ENCODE data around the gene STPG4. TPM values are rescaled to one million over a fixed set of nuclear protein-coding genes. Genes with fewer than 3 reads are reported as not detected.
A peak's percentile ranks its signal among the peaks of the same experiment; 100 is the strongest.

The STPG4 gene
- total RNA-seq, 6 experiments from 2014 or later = 0.19 to 0.40 (median 0.25) TPM; not detected in 3

DNA sequence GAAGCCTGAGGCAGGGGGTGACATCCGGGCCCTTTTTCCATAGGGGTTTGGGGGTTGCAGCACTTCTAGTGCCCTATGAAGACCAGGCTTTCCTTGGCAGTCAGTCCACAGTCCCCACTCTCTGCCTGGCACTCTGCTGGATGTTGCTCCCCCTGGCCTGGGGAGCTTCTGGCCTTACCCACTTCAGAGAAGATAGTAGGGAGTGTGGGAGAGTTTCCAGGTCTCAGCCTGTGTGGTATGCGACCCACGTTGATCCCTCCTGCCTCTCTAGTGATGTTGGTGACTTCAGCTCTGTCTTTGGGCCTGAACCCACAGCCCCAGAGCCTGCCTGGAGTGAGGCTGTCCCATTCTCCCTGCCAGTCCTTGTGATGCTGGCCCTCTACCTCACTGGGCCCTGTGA, 105.6 kb downstream of the STPG4 start:
- peaks cover 7% of the 10 kb centered on the region for H3K27me3 Mint-ChIP-seq (ENCODE audit: insufficient read depth)
- peaks cover 43% of the 10 kb centered on the region for H3K36me3 Mint-ChIP-seq (ENCODE audit: low read depth)
- TF ChIP-seq, protein P1, sequence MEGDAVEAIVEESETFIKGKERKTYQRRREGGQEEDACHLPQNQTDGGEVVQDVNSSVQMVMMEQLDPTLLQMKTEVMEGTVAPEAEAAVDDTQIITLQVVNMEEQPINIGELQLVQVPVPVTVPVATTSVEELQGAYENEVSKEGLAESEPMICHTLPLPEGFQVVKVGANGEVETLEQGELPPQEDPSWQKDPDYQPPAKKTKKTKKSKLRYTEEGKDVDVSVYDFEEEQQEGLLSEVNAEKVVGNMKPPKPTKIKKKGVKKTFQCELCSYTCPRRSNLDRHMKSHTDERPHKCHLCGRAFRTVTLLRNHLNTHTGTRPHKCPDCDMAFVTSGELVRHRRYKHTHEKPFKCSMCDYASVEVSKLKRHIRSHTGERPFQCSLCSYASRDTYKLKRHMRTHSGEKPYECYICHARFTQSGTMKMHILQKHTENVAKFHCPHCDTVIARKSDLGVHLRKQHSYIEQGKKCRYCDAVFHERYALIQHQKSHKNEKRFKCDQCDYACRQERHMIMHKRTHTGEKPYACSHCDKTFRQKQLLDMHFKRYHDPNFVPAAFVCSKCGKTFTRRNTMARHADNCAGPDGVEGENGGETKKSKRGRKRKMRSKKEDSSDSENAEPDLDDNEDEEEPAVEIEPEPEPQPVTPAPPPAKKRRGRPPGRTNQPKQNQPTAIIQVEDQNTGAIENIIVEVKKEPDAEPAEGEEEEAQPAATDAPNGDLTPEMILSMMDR (IDR thresholded peaks at IDR 0.05) = no peak
- H3K4me1 Mint-ChIP-seq (ENCODE audit: low read depth) = peaks cover 7% of the 10 kb centered on the region
- H3K9me3 Mint-ChIP-seq = no peaks in the 10 kb centered on the region
- no peak overlapping the region for H3K27ac Mint-ChIP-seq
- H3K4me3 Mint-ChIP-seq = no peak overlapping the region
- no peak for DNase-seq

DNA sequence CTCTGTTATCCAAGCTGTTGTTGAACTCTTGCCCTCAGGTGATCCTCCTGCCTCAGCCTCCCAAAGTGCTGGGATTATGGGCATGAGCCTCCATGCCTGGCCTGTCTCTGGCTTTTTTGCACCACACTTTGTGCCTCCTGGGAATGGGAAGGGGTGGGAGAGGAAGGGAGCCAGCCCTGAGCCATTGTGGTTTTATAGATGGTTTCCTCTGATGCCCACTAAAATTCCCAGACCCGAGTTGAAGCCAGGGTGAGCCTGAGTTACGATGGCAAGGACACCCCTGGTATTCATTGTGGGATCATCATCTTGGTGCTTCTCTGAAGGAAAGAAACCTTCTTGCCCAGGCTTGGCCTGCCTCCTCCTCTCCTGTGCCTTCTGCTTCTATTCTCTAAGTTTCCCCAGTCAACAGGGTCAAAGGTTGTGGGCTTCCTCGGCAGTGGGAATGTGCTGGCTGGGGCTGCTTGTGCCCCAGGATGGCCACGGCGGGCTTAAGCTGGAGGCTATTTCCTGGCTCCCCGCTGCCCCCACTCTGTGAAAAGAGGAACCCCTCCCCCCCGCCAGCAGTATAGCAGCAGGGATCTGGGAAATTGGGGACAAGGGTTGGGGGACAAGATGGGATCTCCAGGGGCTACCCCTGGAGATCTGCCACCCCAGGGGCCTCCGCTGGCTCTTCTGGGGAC, 106.2 kb downstream of the STPG4 start:
- no peak for DNase-seq
- Mint-ChIP-seq H3K9me3 (no peaks in the 10 kb centered on the region), H3K4me3 (no peak overlapping the region), H3K27ac (no peak overlapping the region), H3K27me3 (ENCODE audit: insufficient read depth) (peaks cover 7% of the 10 kb centered on the region), H3K36me3 (ENCODE audit: low read depth) (peaks cover 42% of the 10 kb centered on the region), H3K4me1 (ENCODE audit: low read depth) (peaks cover 12% of the 10 kb centered on the region)
- TF ChIP-seq, protein P1 (IDR thresholded peaks at IDR 0.05) = no peak

DNA sequence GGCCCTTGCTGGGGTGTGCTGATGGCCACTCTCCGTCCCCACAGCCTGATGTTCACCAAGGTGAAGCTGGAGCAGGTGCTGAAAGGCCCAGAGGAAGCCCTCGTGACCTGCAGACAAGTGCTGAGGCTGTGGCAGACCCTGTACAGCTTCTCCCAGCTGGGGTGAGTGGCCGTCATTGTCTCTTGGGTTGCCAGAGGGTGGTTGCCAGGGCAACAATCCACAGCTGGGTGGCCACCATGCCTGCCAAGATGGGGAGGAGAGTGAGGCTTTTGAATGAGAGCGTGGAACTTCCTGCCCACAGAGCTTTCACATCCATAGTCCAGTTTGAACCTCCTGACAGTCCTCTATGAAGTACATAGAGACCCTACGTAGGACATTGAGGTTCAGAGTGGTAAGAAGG, 108.8 kb downstream of the STPG4 start:
- Mint-ChIP-seq H3K4me1 (ENCODE audit: low read depth) (peaks cover 39% of the 10 kb centered on the region), H3K4me3 (no peak overlapping the region), H3K27ac (0 out of 2 replicates have a peak overlapping the region, but pooled peaks have one; percentile 40), H3K36me3 (ENCODE audit: low read depth) (peaks cover 20% of the 10 kb centered on the region), H3K27me3 (ENCODE audit: insufficient read depth) (peaks cover 7% of the 10 kb centered on the region), H3K9me3 (no peaks in the 10 kb centered on the region)
- DNase-seq = no peak
- TF ChIP-seq, protein P1 (IDR thresholded peaks at IDR 0.05) = peak; percentile 32; the same call in 1 of the 2 replicates

DNA sequence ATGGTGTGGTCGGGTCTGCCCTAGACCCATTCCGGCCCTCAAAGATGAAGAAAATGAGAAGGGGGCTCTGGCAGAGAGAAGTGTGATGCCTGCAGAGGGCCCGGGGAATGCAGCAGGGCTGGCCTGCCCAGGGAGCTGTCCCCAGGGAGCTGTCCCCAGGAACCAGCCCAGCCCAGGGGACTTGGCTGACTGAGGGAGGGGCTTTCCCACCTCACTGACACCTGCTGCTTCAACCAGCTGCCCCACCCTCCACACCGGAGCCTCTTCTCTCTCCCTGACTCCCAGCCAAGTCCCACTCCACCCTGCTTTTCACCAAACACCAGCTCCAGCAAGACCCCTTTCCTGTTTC, 111.2 kb downstream of the STPG4 start:
- Mint-ChIP-seq H3K27me3 (ENCODE audit: insufficient read depth) (peaks cover 7% of the 10 kb centered on the region), H3K4me3 (peak overlapping the region; percentile 84), H3K27ac (peak overlapping the region; percentile 99), H3K4me1 (ENCODE audit: low read depth) (peaks cover 51% of the 10 kb centered on the region), H3K36me3 (ENCODE audit: low read depth) (peaks cover 21% of the 10 kb centered on the region), H3K9me3 (no peaks in the 10 kb centered on the region)
- TF ChIP-seq, protein P1 (IDR thresholded peaks at IDR 0.05) = no peak
- no peak for DNase-seq

DNA sequence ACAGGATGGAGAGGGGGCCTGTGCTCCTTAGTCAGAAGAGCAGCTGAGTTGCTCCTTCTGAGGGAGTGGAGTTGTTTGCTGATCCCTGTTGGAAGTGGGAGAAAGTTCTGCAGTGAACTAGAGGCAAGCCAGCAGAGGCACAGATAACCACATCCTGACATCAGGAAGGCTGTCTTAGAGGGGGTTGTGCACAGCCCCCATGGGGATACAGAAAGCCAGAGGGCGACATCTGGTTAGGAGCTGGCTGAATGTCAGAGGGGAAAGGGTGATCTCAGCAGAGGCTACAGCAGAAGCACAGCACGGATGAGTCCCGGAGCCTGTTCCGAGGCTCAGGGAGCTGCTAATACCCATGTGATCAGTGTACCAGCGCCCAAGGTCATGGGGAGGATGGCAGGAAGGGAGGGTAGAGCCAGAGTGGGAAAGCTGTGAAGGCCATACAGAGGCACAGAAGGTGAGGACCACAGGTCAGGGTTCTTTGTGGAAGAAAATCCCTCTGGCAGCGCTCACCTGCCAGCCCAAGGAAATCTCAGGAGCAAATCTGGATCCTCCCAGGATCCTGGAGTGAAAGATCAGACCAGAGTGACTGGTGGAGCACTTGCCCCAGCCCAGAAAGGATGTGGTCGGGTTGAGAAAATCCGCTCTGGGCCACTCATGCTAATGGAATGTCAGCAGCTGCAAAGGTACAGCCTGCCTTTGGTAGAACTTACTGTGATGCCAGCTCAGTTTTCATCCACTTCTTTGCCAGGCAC, 111.8 kb downstream of the STPG4 start:
- TF ChIP-seq, protein P1 (IDR thresholded peaks at IDR 0.05) = peak; percentile 33; the same call in 1 of the 2 replicates
- H3K27ac Mint-ChIP-seq = peak overlapping the region; percentile 99
- H3K27me3 Mint-ChIP-seq (ENCODE audit: insufficient read depth) = peaks cover 7% of the 10 kb centered on the region
- peaks cover 56% of the 10 kb centered on the region for H3K4me1 Mint-ChIP-seq (ENCODE audit: low read depth)
- no peaks in the 10 kb centered on the region for H3K9me3 Mint-ChIP-seq
- DNase-seq = peak; percentile 93
- H3K36me3 Mint-ChIP-seq (ENCODE audit: low read depth) = peaks cover 25% of the 10 kb centered on the region
- peak overlapping the region; percentile 84 for H3K4me3 Mint-ChIP-seq
